GM12891 (cell line): ENCODE data around the gene CLCF1.

Source experiments
- DNase-seq: peaks from one replicate; pipeline ENCODE4 v3.0.0; 2011; ENCODE audit warnings: low spot score; ENCODE audit not compliant: insufficient read length
- FAIRE-seq: peaks from 2 replicates; lab custom pipeline; 2011; peaks lifted over from hg19 to GRCh38; lab: Jason Lieb, UNC
- PAX5 ChIP-seq: IDR thresholded peaks from 2 replicates; pipeline ENCODE4 v1.6.1; 2011; ENCODE audit warnings: low read length, moderate library complexity, mild to moderate bottlenecking; ENCODE audit not compliant: insufficient read depth, severe bottlenecking
- POLR2A ChIP-seq: IDR thresholded peaks from 2 replicates; pipeline ENCODE4 v1.6.1; 2011; ENCODE audit warnings: low read depth, low read length, control low read depth
- POLR2AphosphoS5 ChIP-seq: IDR thresholded peaks from 2 replicates; pipeline ENCODE4 v1.6.1; 2011; ENCODE audit warnings: low read depth, low read length, control low read depth
- POU2F2 ChIP-seq: IDR thresholded peaks from 2 replicates; pipeline ENCODE4 v1.6.1; 2011; ENCODE audit warnings: low read depth, mild to moderate bottlenecking, control low read depth, low read length, moderate library complexity
- SPI1 ChIP-seq: IDR thresholded peaks from 2 replicates; pipeline ENCODE4 v1.6.1; 2011; ENCODE audit warnings: low read depth, low read length, control low read depth
- TAF1 ChIP-seq: IDR thresholded peaks from 2 replicates; pipeline ENCODE4 v1.6.1; 2011; ENCODE audit warnings: low read depth, low read length, control low read depth

Gene CLCF1

GRCh38 chr11:67356864-67357561 is 16.4 kb downstream of the CLCF1 start:
- TF ChIP-seq POLR2A (no peak), SPI1 (no peak), TAF1 (no peak), PAX5 (no peak), POU2F2 (no peak), POLR2AphosphoS5 (no peak)
- no peak for DNase-seq
- peak; percentile 76 for FAIRE-seq

- no peak for TF ChIP-seq POU2F2
- DNase-seq = no peak
- no peak for FAIRE-seq
Observed at GRCh38 chr11:67356387-67356863, 17.0 kb downstream of the CLCF1 start.

- FAIRE-seq (no peak), DNase-seq (no peak)
- no peak for TF ChIP-seq SPI1
- no peak for TF ChIP-seq TAF1
- no peak for TF ChIP-seq POU2F2
- TF ChIP-seq POLR2A = no peak
- no peak for TF ChIP-seq PAX5
- no peak for TF ChIP-seq POLR2AphosphoS5
Observed at GRCh38 chr11:67355794-67356386, 17.5 kb downstream of the CLCF1 start.

- DNase-seq = no peak
- FAIRE-seq = no peak
- TF ChIP-seq POLR2A (no peak), SPI1 (no peak), POU2F2 (no peak), PAX5 (no peak), TAF1 (no peak), POLR2AphosphoS5 (no peak)
Observed at GRCh38 chr11:67355023-67355793, 18.2 kb downstream of the CLCF1 start.

GRCh38 chr11:67354075-67355022 is 19.0 kb downstream of the CLCF1 start:
- no peak for TF ChIP-seq SPI1
- no peak for TF ChIP-seq TAF1
- no peak for TF ChIP-seq POLR2AphosphoS5
- TF ChIP-seq POU2F2 = no peak
- no peak for TF ChIP-seq PAX5
- no peak for TF ChIP-seq POLR2A
- FAIRE-seq = no peak
- no peak for DNase-seq

- DNase-seq = peak; percentile 92
- TF ChIP-seq PAX5 (peak; percentile 50), POLR2A (peak; percentile 89), SPI1 (peak; percentile 97), TAF1 (peak; percentile 67; the same call in 1 of the 2 replicates), POLR2AphosphoS5 (peak; percentile 88), POU2F2 (0 out of 2 replicates have a peak, but pooled peaks have one; percentile 49)
- FAIRE-seq = peak; percentile 88
Observed at GRCh38 chr11:67353317-67354074, 19.9 kb downstream of the CLCF1 start, which contains the start of gene POLD4. Gene POLD4 (minus strand): TSS chr11:67353546. CDS start chr11:67353399, 147 bp downstream.

GRCh38 chr11:67352546-67353316 is 20.7 kb downstream of the CLCF1 start:
- DNase-seq (no peak), FAIRE-seq (peak; percentile 55)

GRCh38 chr11:67351275-67352005 is 22.0 kb downstream of the CLCF1 start:
- peak; percentile 80 for FAIRE-seq
- DNase-seq = no peak

More at GRCh38 chr11:67352546-67353316, 20.7 kb downstream of the CLCF1 start:
- TF ChIP-seq POU2F2 (0 out of 2 replicates have a peak, but pooled peaks have one; percentile 21), SPI1 (no peak)

More at GRCh38 chr11:67351275-67352005, 22.0 kb downstream of the CLCF1 start:
- no peak for TF ChIP-seq POLR2AphosphoS5
- no peak for TF ChIP-seq PAX5
- no peak for TF ChIP-seq TAF1
- TF ChIP-seq POLR2A = no peak
- no peak for TF ChIP-seq SPI1
- no peak for TF ChIP-seq POU2F2
